Spinal cord (tissue), 10 donors: ENCODE measurements around the gene ATG16L2. TPM values are rescaled to one million over a fixed set of nuclear protein-coding genes. Genes with fewer than 3 reads are reported as not detected.

ENCODE experiments used
- DNase-seq, 6 donors: peaks; one replicate each; pipeline versions ENCODE4 v3.0.0 to v3.0.0-alpha.2; 2013 to 2015; ENCODE audit warnings: low spot score in 6 of 6, low read depth in 4 of 6
- H3K27ac ChIP-seq: one replicate; pipeline ENCODE4 v1.5.1; 2013; ENCODE audit warnings: low read depth, low read length, control low read depth
- H3K27me3 ChIP-seq: one replicate; pipeline ENCODE4 v1.6.1; 2013; ENCODE audit warnings: low read length; ENCODE audit not compliant: control insufficient read depth, insufficient read depth
- H3K36me3 ChIP-seq: one replicate; pipeline ENCODE4 v1.6.1; 2013; ENCODE audit warnings: low read length; ENCODE audit not compliant: control insufficient read depth, insufficient read depth
- H3K4me1 ChIP-seq: one replicate; pipeline ENCODE4 v1.6.1; 2013; ENCODE audit warnings: low read length; ENCODE audit not compliant: control insufficient read depth, insufficient read depth
- H3K4me3 ChIP-seq: one replicate; pipeline ENCODE4 v1.5.1; 2013; ENCODE audit warnings: low read depth, low read length, control low read depth
- H3K9me3 ChIP-seq: one replicate; pipeline ENCODE4 v1.6.1; 2013; ENCODE audit warnings: low read length; ENCODE audit not compliant: control insufficient read depth, insufficient read depth
- WGBS: methylation state at CpG from one replicate; pipeline ENCODE4 v1.1.5; 2013; ENCODE audit warnings: missing lambda C conversion rate; ENCODE audit not compliant: insufficient coverage; 5-methylcytosine and 5-hydroxymethylcytosine counted together
- polyA plus RNA-seq, 2 donors: library from polyadenylated mRNA; unstranded; fragments of 120-200 nt; gene quantifications; one replicate each; pipeline ENCODE4 v1.2.1, GENCODE V29; 2013; ENCODE audit not compliant: insufficient read length in 2 of 2
- total RNA-seq, 2 donors: library from RNA; depleted of rRNA in 1 of 2; stranded (reverse); fragments of 120-200 nt in 1 of 2; fragments of >200 nt in 1 of 2; gene quantifications; one replicate each; pipeline versions ENCODE4 v1.2.3 to v1.2.4, GENCODE V29; 2013 to 2014
- donor health status: healthy.

The ATG16L2 gene
- total and polyA plus RNA-seq, 4 donors, result 12.5 to 32.2 (median 21.9) TPM

- WGBS, result 93% methylated on average over 12 of the region's 12 CpGs
- H3K4me1 ChIP-seq, result peaks cover 38% of the 10 kb centered on the region
- H3K9me3 ChIP-seq, result no peaks in the 10 kb centered on the region
- no peak overlapping the region for H3K27ac ChIP-seq
- H3K36me3 ChIP-seq, result peaks cover 23% of the 10 kb centered on the region
- H3K27me3 ChIP-seq, result no peaks in the 10 kb centered on the region
- H3K4me3 ChIP-seq, result no peak overlapping the region
- DNase-seq, result no peak
These were observed 42.2 kb upstream of the ATG16L2 start for GRCh38 chr11:72772059-72772458.

- H3K27ac ChIP-seq, result peak overlapping the region; percentile 13
- H3K9me3 ChIP-seq, result no peaks in the 10 kb centered on the region
- no peak overlapping the region for H3K4me3 ChIP-seq
- peaks cover 45% of the 10 kb centered on the region for H3K4me1 ChIP-seq
- no CpG with 5 or more reads among the region's 5 CpGs for WGBS
- H3K36me3 ChIP-seq, result peaks cover 33% of the 10 kb centered on the region
- DNase-seq, result peak in 1 of 6 donors; percentile 76
- H3K27me3 ChIP-seq, result no peaks in the 10 kb centered on the region
These were observed 40.9 kb upstream of the ATG16L2 start for GRCh38 chr11:72773291-72773690.

GRCh38 chr11:72773696-72774095 lies 40.5 kb upstream of the ATG16L2 start:
- no peak overlapping the region for H3K4me3 ChIP-seq
- H3K4me1 ChIP-seq, result peaks cover 45% of the 10 kb centered on the region
- H3K9me3 ChIP-seq, result no peaks in the 10 kb centered on the region
- WGBS, result 56% methylated on average over 3 of the region's 6 CpGs
- no peak for DNase-seq
- H3K36me3 ChIP-seq, result peaks cover 37% of the 10 kb centered on the region
- H3K27ac ChIP-seq, result no peak overlapping the region
- no peaks in the 10 kb centered on the region for H3K27me3 ChIP-seq

- no peak for DNase-seq
- WGBS, result no CpG with 5 or more reads among the region's 6 CpGs
- no peak overlapping the region for H3K27ac ChIP-seq
- H3K4me3 ChIP-seq, result no peak overlapping the region
- peaks cover 40% of the 10 kb centered on the region for H3K36me3 ChIP-seq
- H3K9me3 ChIP-seq, result no peaks in the 10 kb centered on the region
- H3K27me3 ChIP-seq, result no peaks in the 10 kb centered on the region
- H3K4me1 ChIP-seq, result peaks cover 45% of the 10 kb centered on the region
These were observed 39.7 kb upstream of the ATG16L2 start for GRCh38 chr11:72774499-72774898.

- no peak overlapping the region for H3K27ac ChIP-seq
These were observed 38.7 kb upstream of the ATG16L2 start for GRCh38 chr11:72775288-72776110.

GRCh38 chr11:72776117-72776843 lies 37.9 kb upstream of the ATG16L2 start:
- Histone ChIP-seq H3K4me1 (peaks cover 60% of the 10 kb centered on the region), H3K27me3 (no peaks in the 10 kb centered on the region), H3K36me3 (peaks cover 46% of the 10 kb centered on the region), H3K9me3 (no peaks in the 10 kb centered on the region), H3K4me3 (no peak overlapping the region), H3K27ac (no peak overlapping the region)
- DNase-seq, result no peak
- 92% methylated on average over 8 of the region's 9 CpGs for WGBS

More at GRCh38 chr11:72775288-72776110, 38.7 kb upstream of the ATG16L2 start:
- Histone ChIP-seq H3K4me3 (no peak overlapping the region), H3K9me3 (no peaks in the 10 kb centered on the region), H3K36me3 (peaks cover 47% of the 10 kb centered on the region), H3K4me1 (peaks cover 52% of the 10 kb centered on the region), H3K27me3 (no peaks in the 10 kb centered on the region)
- WGBS, result 97% methylated on average over 7 of the region's 7 CpGs
- no peak for DNase-seq

- WGBS, result 78% methylated on average over 6 of the region's 7 CpGs
- DNase-seq, result no peak
- Histone ChIP-seq H3K4me1 (peaks cover 61% of the 10 kb centered on the region), H3K4me3 (no peak overlapping the region), H3K9me3 (no peaks in the 10 kb centered on the region), H3K27ac (no peak overlapping the region), H3K27me3 (no peaks in the 10 kb centered on the region), H3K36me3 (peaks cover 39% of the 10 kb centered on the region)
These were observed 37.1 kb upstream of the ATG16L2 start for GRCh38 chr11:72776844-72777754.

GRCh38 chr11:72777755-72778278 lies 36.4 kb upstream of the ATG16L2 start:
- H3K4me3 ChIP-seq, result no peak overlapping the region
- H3K4me1 ChIP-seq, result peaks cover 64% of the 10 kb centered on the region
- H3K27me3 ChIP-seq, result no peaks in the 10 kb centered on the region
- H3K9me3 ChIP-seq, result no peaks in the 10 kb centered on the region
- no peak for DNase-seq
- WGBS, result 63% methylated on average over 2 of the region's 5 CpGs
- no peak overlapping the region for H3K27ac ChIP-seq
- peaks cover 37% of the 10 kb centered on the region for H3K36me3 ChIP-seq
